HG03039 (cell line): ENCODE measurements around the gene MVD.
"Not testable (repeated sequence)": the region's sequence is repeated elsewhere in the genome, so short reads cannot be mapped to it uniquely, and the experiment has no call there.

ENCODE experiments used
- ATAC-seq: cut with Tn5 transposase; IDR thresholded peaks from one replicate; pipeline ENCODE4 v1.9.1; 2021; ENCODE audit warnings: mild to moderate bottlenecking, moderate library complexity; ENCODE audit not compliant: unreplicated experiment

Gene MVD

DNA sequence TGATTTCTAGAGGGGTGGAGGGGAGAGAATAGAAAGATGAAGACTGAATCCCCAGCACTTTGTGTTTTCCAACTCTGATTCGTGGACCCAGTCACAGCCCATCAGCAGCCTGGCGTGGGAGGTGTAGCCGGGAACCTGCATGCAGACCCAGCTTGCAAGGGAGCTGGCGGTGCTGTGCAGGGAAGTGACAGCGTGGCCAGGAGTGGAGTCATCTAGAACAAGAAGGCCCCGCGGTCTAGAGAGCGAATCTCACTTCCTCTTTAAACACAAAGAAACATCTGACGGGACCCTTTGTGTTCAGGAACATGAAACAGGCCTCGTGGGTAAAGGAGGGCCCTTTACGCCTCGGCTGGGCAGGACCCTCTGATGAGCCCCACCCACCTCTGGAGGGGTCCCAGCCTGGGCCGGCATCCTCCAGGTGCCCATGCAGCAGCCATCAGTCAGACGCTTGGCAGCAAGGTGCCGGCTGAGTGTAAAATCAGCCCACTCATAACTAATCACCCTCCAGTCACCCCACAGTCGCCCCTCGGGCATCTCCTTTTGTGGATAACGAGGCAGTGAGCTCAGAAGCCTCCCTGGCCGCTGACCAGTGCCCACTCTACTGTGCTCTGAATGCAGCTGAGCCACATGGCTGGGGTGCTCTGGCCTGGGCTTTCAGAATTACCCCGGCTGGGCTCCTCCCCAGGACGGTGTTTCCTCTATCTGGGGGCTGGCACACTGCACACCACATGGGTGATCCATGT lies 19.0 kb upstream of the MVD start:
- ATAC-seq: peak; percentile 47

DNA sequence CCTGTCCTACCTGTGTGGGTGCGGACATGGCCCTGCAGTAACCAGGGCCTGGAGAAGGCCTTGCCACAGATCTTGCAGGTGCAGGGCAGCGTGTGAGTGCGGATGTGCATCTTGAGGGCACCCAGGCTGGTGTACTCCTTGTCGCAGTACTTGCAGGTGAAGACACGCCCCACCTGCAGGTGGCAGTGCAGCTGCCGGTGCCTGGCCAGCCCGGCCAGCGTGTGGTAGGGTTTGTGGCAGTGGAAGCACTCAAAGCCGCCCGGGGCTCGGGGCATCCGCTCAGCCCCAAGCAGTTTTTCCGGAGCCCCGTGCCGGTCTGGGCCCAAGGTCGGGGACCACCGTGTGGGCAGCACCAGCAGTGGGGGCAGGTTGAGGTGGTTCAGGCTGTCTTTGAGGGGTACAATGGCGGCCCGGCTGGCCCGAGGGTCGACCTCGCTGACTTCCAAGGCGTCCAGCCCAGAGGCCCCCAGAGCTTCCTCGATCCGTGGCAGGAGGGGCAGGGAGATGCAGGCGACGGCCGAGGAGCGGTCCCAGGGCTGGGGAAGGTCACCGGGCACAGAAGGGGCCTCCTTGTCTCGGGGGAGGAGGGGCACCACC lies 18.3 kb upstream of the MVD start:
- ATAC-seq: no peak

DNA sequence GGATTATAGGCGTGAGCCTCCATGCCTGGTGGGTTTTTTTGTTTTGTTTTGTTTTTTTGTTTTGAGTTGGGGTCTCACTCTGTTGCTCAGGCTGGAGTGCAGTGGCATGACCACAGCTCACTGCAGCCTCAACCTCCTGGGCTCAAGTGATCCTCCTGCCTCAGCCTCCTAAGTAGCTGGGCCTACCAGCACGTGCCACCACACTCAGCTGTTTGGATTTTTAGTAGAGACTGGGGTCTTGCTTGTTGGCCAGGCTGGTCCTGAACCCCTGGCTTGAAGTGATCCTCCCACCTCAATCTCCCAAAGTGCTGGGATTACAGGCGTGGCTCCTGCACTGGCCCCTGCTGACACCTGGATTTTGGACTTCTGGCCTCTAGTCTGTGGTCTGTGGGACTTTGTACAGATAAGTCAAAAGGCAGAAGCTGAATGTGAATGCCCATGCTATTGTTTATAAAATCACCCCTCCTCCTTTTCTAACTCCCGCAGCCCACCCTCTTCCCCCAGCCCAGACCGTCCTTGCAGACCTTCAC lies 17.7 kb upstream of the MVD start:
- no peak for ATAC-seq

DNA sequence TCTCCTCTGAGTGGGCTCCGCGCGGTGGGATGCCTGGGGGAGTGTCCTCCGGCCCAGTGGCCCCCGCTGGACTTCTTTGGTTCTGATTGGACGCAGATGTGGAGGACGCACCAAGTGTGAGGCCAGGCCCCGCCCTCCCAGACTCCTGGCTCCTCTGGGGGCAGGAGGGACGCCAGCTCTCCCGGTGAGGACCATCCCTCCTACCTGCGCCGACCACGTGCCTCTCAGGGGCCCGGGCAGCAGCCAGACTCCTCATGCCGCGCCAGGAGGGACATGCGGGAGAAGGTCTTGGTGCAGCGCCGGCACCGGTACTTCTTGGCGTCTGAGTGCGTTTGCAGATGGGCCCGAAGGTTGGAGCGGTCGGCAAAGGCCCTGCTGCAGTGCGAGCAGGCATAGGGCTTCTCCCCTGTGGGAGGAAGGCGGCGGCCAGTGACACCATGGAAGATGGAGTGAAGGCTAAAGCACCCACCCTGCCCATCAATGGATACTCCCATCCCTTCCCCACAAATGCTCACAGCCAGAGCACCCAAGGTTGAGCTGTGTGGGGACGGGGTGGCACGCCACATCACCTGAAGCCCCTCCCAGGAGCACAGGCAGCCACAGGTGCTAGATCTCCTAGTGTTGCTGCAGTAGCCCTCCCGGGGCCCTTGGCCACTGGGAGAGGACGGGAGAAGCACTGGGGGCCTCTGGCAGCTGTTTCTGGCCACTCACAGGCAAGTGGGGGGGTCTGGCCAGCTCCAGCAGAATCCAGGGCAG lies 15.5 kb upstream of the MVD start:
- no peak for ATAC-seq

DNA sequence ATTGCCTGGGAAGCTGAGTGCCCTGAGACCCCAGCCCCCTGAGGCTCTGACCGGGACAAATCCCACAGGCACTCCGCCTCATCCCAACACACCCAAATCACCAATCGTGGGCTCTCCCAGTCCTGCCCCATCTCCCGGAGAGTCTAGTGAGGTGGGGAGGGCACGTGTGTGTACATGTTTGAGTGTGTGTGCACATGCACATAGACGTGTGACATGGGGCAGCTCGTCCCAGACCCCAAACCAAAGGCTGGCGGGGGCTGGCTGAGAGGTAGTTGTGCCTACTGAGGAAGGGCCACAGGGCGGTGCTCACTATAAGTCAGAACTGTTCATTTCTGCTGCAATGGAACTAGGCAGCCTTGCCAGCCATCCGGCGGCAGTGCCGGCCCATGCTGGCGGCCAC lies 14.8 kb upstream of the MVD start:
- no peak for ATAC-seq

DNA sequence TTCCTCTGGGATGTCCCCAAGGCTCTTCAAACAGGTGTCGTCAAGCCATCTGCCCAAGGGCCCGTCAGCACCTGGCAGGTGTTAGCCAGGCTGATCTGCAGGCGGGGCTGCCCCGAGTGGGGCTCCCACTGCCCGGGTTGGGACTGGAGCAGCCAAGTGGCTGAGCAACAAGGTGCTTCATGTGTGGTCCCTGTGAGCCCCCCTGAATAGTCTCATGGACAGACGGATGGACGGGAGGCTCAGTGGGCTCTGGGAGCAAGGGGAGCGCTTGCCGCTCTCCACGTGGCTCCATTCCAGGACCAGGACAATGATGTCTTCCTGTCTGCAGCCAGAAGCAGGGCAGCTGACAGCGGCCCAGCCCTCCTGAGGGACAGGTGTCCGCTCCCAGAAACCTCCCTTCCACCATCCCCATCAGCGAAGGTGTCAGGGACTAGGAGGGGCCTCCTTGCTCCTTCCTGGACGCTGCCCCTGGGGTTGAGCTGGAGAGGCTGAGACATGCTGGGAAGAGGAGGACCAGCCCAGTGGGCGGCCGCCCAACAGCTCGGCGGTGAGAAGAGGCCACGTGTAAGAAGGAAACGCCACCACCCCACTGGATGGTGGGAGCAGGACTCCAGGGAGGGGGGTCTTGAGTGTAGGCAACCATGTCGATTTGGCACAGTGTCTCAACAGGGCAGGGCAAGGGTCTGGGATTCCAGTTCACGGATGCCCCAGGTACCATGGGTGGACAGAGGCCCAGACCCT lies 13.8 kb upstream of the MVD start:
- ATAC-seq: no peak

DNA sequence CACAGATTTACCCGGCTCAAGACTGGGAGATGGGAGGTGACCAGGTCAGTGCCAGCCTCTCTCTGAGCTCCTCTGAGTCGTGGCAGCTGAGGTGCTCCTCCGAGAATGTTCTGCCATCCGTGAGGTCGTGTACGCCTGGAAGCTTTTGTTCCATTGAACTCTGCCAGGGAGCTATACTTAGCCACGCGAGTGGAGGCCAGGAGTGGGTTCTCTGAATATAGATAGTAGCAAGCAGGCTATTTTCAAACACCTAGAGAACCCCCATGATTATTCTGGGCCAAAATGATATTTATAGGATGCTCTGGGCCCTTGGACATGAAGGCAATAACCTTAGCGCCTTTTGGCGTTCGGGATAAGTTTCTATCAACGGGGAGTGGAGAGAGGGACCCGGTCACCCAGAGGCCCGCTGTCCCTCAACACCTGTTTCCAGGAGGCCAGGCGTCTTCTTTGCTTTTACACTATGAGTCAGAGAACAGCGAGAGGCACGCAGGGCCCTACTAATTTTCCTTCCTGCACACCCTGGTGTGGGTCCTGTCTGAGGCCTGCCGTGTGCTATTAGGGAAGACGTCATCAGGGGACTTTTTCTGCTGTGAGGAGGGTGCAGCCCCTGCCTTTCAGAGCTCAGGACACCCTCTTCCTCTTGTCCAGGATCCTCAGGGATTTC lies 11.0 kb upstream of the MVD start:
- no peak for ATAC-seq

DNA sequence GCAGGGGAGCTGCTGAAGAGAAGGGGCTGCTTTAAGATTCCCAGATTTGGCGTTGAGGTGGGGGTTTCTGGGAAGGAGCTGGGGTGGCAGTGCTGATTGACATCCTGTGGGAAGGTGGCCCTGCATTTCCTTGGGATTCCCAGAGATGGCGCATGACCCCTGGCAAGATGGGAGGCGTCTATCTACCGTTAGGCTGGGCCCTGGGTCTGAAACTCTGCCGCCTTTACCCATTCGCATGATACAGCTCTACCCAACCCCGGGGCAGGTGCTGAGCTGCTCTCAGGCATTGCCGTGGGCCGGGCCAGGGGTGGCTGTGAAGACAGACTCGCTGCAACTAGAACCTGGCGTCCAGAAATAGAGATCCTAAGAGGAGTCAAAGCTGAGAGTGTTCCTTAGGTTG lies 9.9 kb upstream of the MVD start:
- no peak for ATAC-seq

DNA sequence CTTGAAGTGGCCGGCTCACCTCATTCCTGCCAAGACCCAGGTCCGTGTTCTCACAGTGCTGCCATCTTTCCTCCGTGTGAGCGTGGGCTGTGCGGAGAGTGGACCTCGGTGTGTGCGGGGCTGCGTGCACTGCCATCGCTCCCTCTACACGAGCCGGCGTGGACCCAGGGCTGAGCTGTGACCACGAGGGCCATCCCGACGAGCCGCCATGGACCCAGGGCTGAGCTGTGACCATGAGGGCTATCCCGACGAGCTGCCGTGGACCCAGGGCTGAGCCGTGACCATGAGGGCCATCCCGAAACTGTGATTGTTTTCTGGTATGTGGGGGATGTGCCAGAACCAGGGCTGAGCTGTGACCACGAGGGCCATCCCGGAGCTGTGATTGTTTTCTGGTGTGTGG lies 8.9 kb upstream of the MVD start:
- ATAC-seq: no peak

DNA sequence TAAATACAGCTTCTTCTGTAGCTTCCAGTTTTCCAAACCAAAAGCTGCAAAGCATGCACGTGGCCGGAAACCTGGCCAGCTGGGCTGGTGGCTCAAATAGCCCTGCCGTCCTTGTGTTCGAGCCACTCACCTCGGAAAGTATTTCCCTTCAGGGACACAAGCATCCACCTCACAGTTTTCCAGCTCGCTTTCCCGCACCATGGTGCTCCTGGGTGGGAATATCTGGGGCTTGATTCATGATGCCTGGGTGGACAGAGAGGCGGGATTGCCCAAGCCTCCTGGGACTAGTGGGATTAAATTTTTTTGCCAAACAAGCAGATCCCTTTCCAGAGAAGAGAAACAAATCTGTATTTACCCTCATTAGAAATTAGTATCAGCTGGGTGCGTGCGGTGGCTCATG lies 7.1 kb upstream of the MVD start:
- no peak for ATAC-seq

DNA sequence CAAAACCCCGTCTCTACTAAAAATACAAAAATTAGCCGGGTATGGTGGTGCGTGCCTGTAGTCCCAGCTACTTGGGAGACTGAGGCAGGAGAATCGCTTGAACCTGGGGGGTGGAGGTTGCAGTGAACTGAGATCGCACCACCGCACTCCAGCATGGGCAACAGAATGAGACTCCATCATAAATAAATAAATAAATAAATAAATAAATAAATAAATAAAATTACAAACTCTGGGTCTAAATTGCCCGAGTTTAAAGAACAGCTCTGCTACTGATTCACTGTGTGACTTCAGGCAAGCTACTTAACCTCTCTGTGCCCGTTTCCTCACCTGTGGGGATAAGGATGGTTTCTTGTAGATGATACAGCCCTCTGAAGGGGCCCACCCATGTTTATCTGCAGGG lies 6.6 kb upstream of the MVD start:
- ATAC-seq: not testable (repeated sequence)

DNA sequence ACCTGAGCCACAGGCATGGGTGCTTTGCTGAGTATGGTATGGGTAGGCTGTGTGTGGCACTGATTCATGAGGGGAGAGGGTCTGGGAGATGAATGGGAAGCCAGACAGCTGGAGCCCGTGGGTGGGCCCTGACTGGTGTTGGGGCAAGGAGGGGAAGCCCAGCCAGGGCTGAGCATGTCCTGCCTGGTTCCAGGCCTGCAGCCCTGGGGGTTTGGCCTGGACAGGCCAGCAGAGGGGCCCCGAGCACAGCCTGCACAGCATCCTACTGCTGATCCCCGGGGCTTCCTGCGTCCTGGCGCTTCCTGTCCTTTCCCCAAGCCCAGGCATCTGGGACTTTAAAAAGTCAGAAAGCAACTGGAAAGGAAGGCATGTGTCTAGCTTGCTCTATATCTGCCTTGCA lies 4.6 kb upstream of the MVD start:
- no peak for ATAC-seq

DNA sequence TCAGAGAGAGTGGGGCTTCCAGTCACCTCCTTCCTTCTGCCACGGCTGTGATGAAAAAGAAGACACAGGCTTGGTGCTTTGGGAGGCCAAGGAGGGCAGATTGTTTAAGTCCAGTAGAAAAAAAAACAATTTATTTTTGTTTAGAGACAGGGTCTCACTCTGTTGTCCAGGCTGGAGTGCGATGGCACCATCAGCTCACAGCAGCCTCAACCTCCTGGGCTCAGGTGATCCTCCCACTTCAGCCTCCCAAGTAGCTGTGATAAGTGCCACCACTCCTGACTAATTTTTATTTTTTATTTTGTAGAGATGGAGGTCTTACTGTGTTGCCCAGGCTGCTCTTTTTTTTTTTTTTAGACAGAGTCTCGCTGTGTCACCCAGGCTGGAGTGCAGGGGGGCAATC lies 2.7 kb upstream of the MVD start:
- ATAC-seq: no peak

DNA sequence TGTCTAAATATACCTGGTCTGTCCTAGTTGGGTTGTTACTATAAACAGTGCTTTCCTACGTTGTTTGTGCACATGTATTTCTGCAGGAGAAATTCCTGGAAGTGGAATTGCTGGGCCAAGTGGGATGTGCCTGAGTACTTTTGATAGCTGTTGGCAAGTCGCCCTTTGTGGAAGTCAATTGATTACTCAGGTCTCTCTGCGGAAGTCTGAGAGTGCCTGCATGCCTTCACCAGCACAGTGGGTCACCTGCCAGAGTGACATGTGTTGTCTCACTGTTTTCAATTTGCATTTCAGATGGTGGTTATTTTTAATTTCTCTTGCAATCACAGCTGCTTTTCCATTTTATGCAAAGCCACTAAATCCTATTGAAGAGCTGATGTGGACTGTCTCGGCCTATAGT lies 2.3 kb upstream of the MVD start:
- ATAC-seq: no peak

DNA sequence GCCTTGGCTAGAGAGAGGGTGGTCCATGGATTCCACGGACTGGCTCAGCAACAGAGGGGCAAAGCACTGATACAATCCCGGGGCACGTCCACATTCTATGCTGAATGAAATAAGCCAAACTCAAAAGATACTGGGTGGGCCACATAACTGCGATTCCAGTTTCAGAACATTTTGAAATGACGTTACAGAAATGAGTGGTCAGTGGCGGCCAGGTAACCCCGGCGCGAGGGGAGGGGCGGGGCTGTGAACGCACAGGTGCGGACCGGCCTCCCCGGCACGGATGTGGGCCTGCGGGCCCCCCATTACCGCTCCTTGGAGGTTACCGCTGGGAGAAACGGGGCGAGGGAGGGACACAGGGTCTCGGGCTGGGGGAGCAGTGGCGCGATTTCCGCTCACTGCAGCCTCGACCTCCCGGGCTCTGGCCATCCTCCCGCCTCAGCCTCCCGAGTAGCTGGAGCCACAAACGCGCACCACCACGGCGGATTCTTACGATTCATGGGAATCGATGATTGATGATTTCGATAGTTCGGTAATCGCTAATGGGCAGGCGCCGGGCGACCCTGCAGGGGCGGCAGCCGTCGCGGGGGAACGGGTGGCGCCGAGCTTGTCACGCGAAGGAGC lies 559 bp downstream of the MVD start:
- no peak for ATAC-seq

DNA sequence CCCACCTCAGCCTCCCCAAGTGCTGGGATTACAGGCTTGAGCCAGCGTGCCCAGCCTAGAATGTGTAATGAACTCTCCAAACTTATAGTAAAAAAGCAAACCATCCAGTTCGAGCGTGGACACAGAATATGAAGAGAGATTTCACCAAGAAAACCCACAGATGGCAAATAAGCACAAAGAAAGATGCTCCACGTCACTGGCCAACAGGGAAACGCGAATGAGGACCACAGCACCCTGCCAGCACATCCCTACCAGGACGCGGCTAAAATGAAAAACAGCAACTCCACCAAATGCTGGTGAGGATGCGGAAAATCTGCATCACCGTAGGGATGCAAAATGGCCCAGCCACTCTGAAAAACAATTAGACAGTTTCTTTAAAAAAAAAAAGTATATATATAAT lies 1.4 kb downstream of the MVD start:
- no peak for ATAC-seq

DNA sequence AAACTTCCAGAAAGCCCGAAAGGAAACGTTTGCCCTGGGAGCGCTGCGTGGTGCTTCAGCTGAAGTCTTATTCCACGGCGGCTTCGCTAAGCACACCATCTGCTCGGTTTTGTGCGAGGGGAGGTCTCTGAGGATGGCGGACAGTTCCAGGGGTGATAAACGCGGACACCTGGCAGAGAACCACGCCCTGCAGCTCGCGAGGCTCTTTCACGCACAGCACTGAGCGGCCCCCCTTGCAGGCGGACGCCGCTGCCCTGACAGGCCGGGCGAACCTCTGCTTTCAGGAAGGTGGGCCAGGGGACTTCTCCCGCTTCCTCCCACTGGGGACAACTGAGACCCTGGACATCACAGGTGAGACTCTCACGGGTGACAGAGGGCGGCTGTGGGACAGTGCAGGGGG lies 3.7 kb downstream of the MVD start:
- no peak for ATAC-seq

DNA sequence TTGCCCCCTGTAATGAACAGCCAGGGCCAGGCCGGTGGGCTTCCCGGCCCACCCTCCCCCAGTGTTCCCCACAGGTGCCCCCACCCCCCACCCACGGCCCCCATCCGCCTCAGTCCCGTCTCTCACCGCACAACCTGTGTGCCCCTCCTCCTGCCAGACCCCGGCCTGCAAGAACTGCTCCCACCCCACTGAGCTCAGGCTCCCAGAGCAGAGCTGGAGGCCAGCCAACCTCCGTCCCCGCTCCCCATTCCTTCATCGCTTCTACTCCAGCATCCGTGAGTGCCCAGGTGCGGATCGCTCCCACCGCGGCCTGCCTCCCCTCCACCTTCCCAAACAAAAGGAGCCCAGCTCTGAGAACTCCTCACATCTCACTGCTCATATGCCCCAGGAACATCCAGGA lies 4.2 kb downstream of the MVD start:
- ATAC-seq: no peak

DNA sequence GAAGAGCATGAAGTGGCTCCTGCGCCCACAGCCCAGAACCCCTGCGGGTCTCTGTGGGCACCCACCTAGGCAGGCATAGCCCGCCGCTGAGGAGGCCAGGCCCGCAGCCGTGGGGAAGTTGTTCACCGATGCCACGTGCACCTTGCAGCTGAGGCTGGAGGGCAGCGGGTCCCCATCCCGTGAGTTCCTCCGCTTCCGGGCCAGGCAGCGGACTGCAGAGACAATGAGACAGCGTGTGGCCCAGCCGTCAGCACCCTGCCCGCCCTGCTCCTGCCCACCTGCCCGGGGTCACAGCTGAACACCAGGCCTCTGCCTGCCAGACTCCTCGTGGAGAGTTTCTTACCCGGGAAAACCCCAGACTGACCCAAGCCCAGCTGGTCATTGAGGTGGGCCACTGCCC lies 5.5 kb downstream of the MVD start:
- ATAC-seq: no peak

DNA sequence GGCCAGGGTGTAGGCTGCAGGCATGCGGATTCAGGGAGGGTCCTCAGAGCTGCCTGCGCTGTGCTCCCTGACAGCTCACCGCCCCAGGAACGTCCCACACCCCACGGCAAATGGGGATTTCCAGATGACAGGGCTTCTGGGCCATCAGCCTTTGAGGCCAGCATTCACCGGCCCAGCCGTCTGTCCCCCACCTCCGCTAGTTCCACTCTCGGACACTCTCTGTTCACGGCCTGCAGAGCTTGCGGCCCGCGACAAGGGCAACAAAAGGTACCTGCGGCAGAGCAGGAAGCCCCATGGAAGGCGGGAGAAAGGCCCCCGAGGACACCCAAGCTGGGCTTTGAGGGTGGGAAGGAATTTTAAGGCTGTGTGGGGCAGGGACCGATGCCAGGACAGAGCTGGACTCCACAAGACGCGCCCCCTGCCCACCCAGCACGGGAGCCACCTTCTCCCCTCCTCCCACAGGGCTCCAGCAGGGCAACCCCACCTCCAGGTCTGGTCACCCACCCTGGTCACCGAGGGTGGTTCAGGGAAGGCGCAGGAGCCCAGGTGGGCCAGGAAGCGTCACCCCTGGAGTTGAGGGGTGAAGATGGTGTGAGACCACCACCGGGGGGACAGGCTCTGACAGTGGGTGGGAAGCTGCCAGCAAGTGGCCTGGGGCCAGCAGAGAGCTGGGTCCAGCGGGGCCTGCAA lies 6.5 kb downstream of the MVD start:
- no peak for ATAC-seq
